ENCODE measurements around the gene ZNF598.

ZNF598 gene

DNA sequence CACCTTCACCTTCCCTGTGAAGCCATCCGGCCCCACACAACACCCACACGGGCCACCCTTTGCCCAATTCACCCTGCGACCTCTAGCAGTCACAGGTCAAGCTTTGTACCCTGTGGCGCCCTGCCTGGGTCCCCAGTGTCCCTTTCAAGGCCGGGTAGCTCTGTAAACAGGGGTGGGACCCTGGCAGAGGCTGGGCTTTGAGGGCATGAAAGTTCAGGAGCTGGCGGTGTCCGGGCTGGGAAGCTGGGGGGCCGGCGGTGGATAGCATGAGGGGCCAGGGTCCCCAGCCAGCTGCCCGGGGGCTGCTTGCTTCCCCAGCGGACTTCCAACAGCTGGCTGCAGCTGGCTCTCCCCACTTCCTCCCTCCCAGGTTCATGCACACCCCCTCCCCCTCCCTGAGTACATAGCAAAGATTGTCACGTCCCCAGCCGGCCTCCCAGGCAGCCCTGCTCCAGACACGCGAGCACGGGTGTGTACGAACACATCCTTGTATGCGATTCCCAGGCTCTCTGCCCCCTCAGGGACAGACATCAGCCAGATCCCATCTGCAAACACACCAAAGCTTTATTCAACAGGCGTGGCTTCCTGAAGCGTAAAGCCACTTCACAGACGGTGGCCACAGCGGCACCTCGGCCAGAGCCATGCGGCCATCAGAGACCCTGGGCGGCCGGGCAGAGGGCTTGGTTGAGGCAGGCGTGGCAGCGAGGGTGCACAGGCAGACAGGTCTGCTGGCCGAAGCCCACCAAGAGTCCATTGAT, 29.8 kb upstream of the ZNF598 start (continued):
- TF ChIP-seq, protein P1, sequence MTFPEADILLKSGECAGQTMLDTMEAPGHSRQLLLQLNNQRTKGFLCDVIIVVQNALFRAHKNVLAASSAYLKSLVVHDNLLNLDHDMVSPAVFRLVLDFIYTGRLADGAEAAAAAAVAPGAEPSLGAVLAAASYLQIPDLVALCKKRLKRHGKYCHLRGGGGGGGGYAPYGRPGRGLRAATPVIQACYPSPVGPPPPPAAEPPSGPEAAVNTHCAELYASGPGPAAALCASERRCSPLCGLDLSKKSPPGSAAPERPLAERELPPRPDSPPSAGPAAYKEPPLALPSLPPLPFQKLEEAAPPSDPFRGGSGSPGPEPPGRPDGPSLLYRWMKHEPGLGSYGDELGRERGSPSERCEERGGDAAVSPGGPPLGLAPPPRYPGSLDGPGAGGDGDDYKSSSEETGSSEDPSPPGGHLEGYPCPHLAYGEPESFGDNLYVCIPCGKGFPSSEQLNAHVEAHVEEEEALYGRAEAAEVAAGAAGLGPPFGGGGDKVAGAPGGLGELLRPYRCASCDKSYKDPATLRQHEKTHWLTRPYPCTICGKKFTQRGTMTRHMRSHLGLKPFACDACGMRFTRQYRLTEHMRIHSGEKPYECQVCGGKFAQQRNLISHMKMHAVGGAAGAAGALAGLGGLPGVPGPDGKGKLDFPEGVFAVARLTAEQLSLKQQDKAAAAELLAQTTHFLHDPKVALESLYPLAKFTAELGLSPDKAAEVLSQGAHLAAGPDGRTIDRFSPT (tag by site-specific recombination; IDR thresholded peaks at IDR 0.05) = peak; percentile 29; the same call in 1 of the 2 replicates
- TF ChIP-seq ZFHX2 (tag by site-specific recombination; conservative IDR thresholded peaks at IDR 0.05) (peak; percentile 41), ZNF169 (tag by site-specific recombination; IDR thresholded peaks at IDR 0.05) (no peak), BCL11B (tag by site-specific recombination; IDR thresholded peaks at IDR 0.05; ENCODE audit: low read depth) (peak; percentile 57), ZNF610 (tag by site-specific recombination; IDR thresholded peaks at IDR 0.05; ENCODE audit: borderline replicate concordance) (no peak), ZNF701 (tag by site-specific recombination; IDR thresholded peaks at IDR 0.05) (no peak), ZNF10 (tag by site-specific recombination; IDR thresholded peaks at IDR 0.05) (no peak), ZNF341 (tag by site-specific recombination; IDR thresholded peaks at IDR 0.05; ENCODE audit: low read depth) (0 out of 2 replicates have a peak, but pooled peaks have one; percentile 18), SCRT2 (tag by site-specific recombination; IDR thresholded peaks at IDR 0.05) (peak; percentile 54; the same call in 1 of the 2 replicates)
- TF ChIP-seq, protein P2, sequence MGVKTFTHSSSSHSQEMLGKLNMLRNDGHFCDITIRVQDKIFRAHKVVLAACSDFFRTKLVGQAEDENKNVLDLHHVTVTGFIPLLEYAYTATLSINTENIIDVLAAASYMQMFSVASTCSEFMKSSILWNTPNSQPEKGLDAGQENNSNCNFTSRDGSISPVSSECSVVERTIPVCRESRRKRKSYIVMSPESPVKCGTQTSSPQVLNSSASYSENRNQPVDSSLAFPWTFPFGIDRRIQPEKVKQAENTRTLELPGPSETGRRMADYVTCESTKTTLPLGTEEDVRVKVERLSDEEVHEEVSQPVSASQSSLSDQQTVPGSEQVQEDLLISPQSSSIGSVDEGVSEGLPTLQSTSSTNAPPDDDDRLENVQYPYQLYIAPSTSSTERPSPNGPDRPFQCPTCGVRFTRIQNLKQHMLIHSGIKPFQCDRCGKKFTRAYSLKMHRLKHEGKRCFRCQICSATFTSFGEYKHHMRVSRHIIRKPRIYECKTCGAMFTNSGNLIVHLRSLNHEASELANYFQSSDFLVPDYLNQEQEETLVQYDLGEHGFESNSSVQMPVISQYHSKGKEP (tag by site-specific recombination; IDR thresholded peaks at IDR 0.05) = no peak
- TF ChIP-seq, protein P3, sequence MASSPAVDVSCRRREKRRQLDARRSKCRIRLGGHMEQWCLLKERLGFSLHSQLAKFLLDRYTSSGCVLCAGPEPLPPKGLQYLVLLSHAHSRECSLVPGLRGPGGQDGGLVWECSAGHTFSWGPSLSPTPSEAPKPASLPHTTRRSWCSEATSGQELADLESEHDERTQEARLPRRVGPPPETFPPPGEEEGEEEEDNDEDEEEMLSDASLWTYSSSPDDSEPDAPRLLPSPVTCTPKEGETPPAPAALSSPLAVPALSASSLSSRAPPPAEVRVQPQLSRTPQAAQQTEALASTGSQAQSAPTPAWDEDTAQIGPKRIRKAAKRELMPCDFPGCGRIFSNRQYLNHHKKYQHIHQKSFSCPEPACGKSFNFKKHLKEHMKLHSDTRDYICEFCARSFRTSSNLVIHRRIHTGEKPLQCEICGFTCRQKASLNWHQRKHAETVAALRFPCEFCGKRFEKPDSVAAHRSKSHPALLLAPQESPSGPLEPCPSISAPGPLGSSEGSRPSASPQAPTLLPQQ (tag by site-specific recombination; IDR thresholded peaks at IDR 0.05) = no peak
- TF ChIP-seq, protein P4, sequence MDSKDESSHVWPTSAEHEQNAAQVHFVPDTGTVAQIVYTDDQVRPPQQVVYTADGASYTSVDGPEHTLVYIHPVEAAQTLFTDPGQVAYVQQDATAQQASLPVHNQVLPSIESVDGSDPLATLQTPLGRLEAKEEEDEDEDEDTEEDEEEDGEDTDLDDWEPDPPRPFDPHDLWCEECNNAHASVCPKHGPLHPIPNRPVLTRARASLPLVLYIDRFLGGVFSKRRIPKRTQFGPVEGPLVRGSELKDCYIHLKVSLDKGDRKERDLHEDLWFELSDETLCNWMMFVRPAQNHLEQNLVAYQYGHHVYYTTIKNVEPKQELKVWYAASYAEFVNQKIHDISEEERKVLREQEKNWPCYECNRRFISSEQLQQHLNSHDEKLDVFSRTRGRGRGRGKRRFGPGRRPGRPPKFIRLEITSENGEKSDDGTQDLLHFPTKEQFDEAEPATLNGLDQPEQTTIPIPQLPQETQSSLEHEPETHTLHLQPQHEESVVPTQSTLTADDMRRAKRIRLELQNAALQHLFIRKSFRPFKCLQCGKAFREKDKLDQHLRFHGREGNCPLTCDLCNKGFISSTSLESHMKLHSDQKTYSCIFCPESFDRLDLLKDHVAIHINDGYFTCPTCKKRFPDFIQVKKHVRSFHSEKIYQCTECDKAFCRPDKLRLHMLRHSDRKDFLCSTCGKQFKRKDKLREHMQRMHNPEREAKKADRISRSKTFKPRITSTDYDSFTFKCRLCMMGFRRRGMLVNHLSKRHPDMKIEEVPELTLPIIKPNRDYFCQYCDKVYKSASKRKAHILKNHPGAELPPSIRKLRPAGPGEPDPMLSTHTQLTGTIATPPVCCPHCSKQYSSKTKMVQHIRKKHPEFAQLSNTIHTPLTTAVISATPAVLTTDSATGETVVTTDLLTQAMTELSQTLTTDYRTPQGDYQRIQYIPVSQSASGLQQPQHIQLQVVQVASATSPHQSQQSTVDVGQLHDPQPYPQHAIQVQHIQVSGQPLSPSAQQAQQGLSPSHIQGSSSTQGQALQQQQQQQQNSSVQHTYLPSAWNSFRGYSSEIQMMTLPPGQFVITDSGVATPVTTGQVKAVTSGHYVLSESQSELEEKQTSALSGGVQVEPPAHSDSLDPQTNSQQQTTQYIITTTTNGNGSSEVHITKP (tag by site-specific recombination; IDR thresholded peaks at IDR 0.05) = no peak

DNA sequence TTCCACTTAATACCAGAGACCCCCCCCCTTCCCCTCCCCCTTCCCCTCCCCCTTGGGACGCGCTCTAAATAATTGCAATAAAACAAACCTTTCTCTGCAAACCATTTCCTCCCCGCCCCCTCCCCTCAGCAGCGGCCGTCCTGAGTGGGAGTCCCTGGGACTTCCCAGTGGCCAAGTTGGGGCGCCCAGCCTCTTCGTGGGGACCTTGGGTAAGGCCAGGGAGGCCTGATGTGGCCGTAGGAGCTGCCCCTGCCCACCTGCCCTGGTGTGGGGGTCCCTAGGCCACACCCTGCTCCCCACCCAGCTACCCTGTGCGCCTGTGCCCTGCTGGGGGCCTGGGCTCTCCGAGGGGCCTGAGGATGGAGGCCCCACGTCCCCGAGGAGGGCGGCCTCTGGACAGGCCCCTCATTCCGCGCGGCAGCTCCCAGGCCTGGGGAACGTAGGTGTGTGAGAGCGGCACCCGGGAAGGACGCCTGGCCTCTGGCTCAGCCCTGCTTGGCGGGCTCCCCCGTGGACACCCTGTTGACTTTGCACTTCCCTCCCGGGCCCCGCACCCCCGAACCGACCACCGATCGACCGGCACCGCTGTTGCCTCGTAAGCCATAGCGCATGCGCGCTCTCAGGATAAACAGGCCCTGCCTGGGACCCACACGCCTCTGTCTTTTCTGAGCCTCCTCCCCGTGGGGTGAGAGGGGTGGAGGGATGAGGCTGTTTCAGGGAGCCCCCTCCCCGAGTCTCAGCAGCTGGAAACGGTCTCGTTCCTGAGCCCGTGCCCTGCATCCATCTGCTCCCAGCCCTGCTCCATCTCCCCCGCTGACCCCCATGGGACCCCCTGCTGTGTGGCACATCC, 29.0 kb upstream of the ZNF598 start:
- Histone ChIP-seq H3K4me1 (ENCODE audit: control insufficient read depth, insufficient read depth, low read length) (peaks cover 4% of the 10 kb centered on the region; the same call in 1 of the 2 replicates), H3K27ac (ENCODE audit: extremely low read depth, low read depth, low read length) (no peak overlapping the region), H3K4me3 (ENCODE audit: low read depth, low read length) (no peak overlapping the region), H3K9me3 (ENCODE audit: control insufficient read depth, insufficient read depth, low read depth, low read length) (no peaks in the 10 kb centered on the region), H3K36me3 (ENCODE audit: control insufficient read depth in 2 of 2, insufficient read depth in 1 of 2, low read length in 2 of 2) (peaks cover 0 to 19% of the 10 kb centered on the region in 2 experiments; a peak in 2 of 3 replicates)
- CTCF ChIA-PET = no interaction called here
- POLR2A ChIA-PET = interaction anchor here (1.3 to 2.4 kb wide), 2 partner anchors 9 to 11 kb away, joined by 4 to 6 read pairs; partner anchors contain the start of genes NTHL1 and TSC2
- TF ChIP-seq SCRT2 (tag by site-specific recombination; IDR thresholded peaks at IDR 0.05) (no peak), ZNF701 (tag by site-specific recombination; IDR thresholded peaks at IDR 0.05) (no peak), GLIS2 (tag by site-specific recombination; IDR thresholded peaks at IDR 0.05) (peak; percentile 42), ZNF184 (tag by site-specific recombination; IDR thresholded peaks at IDR 0.05) (no peak)
- TF ChIP-seq, protein P5, sequence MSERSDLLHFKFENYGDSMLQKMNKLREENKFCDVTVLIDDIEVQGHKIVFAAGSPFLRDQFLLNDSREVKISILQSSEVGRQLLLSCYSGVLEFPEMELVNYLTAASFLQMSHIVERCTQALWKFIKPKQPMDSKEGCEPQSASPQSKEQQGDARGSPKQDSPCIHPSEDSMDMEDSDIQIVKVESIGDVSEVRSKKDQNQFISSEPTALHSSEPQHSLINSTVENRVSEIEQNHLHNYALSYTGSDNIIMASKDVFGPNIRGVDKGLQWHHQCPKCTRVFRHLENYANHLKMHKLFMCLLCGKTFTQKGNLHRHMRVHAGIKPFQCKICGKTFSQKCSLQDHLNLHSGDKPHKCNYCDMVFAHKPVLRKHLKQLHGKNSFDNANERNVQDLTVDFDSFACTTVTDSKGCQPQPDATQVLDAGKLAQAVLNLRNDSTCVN (tag by site-specific recombination; optimal IDR thresholded peaks at IDR 0.05) = no peak
- TF ChIP-seq, protein P6, sequence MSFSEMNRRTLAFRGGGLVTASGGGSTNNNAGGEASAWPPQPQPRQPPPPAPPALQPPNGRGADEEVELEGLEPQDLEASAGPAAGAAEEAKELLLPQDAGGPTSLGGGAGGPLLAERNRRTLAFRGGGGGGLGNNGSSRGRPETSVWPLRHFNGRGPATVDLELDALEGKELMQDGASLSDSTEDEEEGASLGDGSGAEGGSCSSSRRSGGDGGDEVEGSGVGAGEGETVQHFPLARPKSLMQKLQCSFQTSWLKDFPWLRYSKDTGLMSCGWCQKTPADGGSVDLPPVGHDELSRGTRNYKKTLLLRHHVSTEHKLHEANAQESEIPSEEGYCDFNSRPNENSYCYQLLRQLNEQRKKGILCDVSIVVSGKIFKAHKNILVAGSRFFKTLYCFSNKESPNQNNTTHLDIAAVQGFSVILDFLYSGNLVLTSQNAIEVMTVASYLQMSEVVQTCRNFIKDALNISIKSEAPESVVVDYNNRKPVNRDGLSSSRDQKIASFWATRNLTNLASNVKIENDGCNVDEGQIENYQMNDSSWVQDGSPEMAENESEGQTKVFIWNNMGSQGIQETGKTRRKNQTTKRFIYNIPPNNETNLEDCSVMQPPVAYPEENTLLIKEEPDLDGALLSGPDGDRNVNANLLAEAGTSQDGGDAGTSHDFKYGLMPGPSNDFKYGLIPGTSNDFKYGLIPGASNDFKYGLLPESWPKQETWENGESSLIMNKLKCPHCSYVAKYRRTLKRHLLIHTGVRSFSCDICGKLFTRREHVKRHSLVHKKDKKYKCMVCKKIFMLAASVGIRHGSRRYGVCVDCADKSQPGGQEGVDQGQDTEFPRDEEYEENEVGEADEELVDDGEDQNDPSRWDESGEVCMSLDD (tag by site-specific recombination; IDR thresholded peaks at IDR 0.05) = peak; percentile 27; the same call in 1 of the 2 replicates
